ENCODE measurements around the gene SRMS.

Gene SRMS

GRCh38 chr20:63533871-63534393 lies 13.6 kb downstream of the SRMS start:
- Histone ChIP-seq H3K36me3 (ENCODE audit: insufficient read depth, low read length) (no peaks in the 10 kb centered on the region), H3K79me2 (ENCODE audit: insufficient read depth, low read length) (no peaks in the 10 kb centered on the region), H2AFZ (ENCODE audit: low read length) (no peak overlapping the region), H3K9me3 (ENCODE audit: insufficient read depth, low read depth, low read length) (no peaks in the 10 kb centered on the region), H3K4me2 (ENCODE audit: low read depth, low read length, poor library complexity, severe bottlenecking) (no peak overlapping the region), H3K9ac (ENCODE audit: low read depth, low read length, poor library complexity, severe bottlenecking) (no peak overlapping the region), H3K9me2 (replicated peaks; ENCODE audit: low read depth, low read length) (no peaks in the 10 kb centered on the region), H3K27me3 (ENCODE audit: insufficient read depth, low read length, poor library complexity, severe bottlenecking) (no peaks in the 10 kb centered on the region), H3F3A (ENCODE audit: low read depth) (no peaks in the 10 kb centered on the region), H4K20me1 (ENCODE audit: insufficient read depth, low read length, poor library complexity, severe bottlenecking) (no peaks in the 10 kb centered on the region), H3K4me3 (ENCODE audit: low read length, poor library complexity, severe bottlenecking) (no peak overlapping the region), H3K4me1 (ENCODE audit: insufficient read depth, low read length, poor library complexity, severe bottlenecking) (peaks cover 12% of the 10 kb centered on the region)
- TF ChIP-seq CTCF (conservative IDR thresholded peaks at IDR 0.05; ENCODE audit: low read length), result no peak
- no peak for TF ChIP-seq EZH2phosphoT487 (IDR thresholded peaks at IDR 0.05; ENCODE audit: borderline replicate concordance)

GRCh38 chr20:63533388-63533787 lies 14.2 kb downstream of the SRMS start:
- TF ChIP-seq EZH2phosphoT487 (IDR thresholded peaks at IDR 0.05; ENCODE audit: borderline replicate concordance) (no peak), CTCF (conservative IDR thresholded peaks at IDR 0.05; ENCODE audit: low read length) (no peak)
- Histone ChIP-seq H3F3A (ENCODE audit: low read depth) (no peaks in the 10 kb centered on the region), H4K20me1 (ENCODE audit: insufficient read depth, low read length, poor library complexity, severe bottlenecking) (no peaks in the 10 kb centered on the region), H3K4me2 (ENCODE audit: low read depth, low read length, poor library complexity, severe bottlenecking) (no peak overlapping the region), H3K9ac (ENCODE audit: low read depth, low read length, poor library complexity, severe bottlenecking) (no peak overlapping the region), H3K79me2 (ENCODE audit: insufficient read depth, low read length) (no peaks in the 10 kb centered on the region), H3K9me3 (ENCODE audit: insufficient read depth, low read depth, low read length) (no peaks in the 10 kb centered on the region), H3K36me3 (ENCODE audit: insufficient read depth, low read length) (no peaks in the 10 kb centered on the region), H2AFZ (ENCODE audit: low read length) (no peak overlapping the region), H3K9me2 (replicated peaks; ENCODE audit: low read depth, low read length) (no peaks in the 10 kb centered on the region), H3K4me3 (ENCODE audit: low read length, poor library complexity, severe bottlenecking) (no peak overlapping the region), H3K27me3 (ENCODE audit: insufficient read depth, low read length, poor library complexity, severe bottlenecking) (no peaks in the 10 kb centered on the region), H3K4me1 (ENCODE audit: insufficient read depth, low read length, poor library complexity, severe bottlenecking) (peaks cover 11% of the 10 kb centered on the region)

GRCh38 chr20:63532449-63532971 lies 15.0 kb downstream of the SRMS start:
- no peaks in the 10 kb centered on the region for H3K36me3 ChIP-seq (ENCODE audit: insufficient read depth, low read length)
- H3F3A ChIP-seq (ENCODE audit: low read depth), result no peaks in the 10 kb centered on the region
- H3K27me3 ChIP-seq (ENCODE audit: insufficient read depth, low read length, poor library complexity, severe bottlenecking), result no peaks in the 10 kb centered on the region
- no peak overlapping the region for H3K4me3 ChIP-seq (ENCODE audit: low read length, poor library complexity, severe bottlenecking)
- no peaks in the 10 kb centered on the region for H3K9me2 ChIP-seq (replicated peaks; ENCODE audit: low read depth, low read length)
- TF ChIP-seq EZH2phosphoT487 (IDR thresholded peaks at IDR 0.05; ENCODE audit: borderline replicate concordance), result no peak
- no peak for TF ChIP-seq CTCF (conservative IDR thresholded peaks at IDR 0.05; ENCODE audit: low read length)
- no peak overlapping the region for H3K4me2 ChIP-seq (ENCODE audit: low read depth, low read length, poor library complexity, severe bottlenecking)
- peaks cover 6% of the 10 kb centered on the region for H3K4me1 ChIP-seq (ENCODE audit: insufficient read depth, low read length, poor library complexity, severe bottlenecking)
- no peaks in the 10 kb centered on the region for H3K9me3 ChIP-seq (ENCODE audit: insufficient read depth, low read depth, low read length)
- no peaks in the 10 kb centered on the region for H3K79me2 ChIP-seq (ENCODE audit: insufficient read depth, low read length)
- H2AFZ ChIP-seq (ENCODE audit: low read length), result no peak overlapping the region
- no peak overlapping the region for H3K9ac ChIP-seq (ENCODE audit: low read depth, low read length, poor library complexity, severe bottlenecking)
- H4K20me1 ChIP-seq (ENCODE audit: insufficient read depth, low read length, poor library complexity, severe bottlenecking), result no peaks in the 10 kb centered on the region

Data from Loucy (cell line).